ENCODE data around the gene CENPP.
A peak's percentile ranks its signal among the peaks of the same experiment; 100 is the strongest.

Gene CENPP

DNA sequence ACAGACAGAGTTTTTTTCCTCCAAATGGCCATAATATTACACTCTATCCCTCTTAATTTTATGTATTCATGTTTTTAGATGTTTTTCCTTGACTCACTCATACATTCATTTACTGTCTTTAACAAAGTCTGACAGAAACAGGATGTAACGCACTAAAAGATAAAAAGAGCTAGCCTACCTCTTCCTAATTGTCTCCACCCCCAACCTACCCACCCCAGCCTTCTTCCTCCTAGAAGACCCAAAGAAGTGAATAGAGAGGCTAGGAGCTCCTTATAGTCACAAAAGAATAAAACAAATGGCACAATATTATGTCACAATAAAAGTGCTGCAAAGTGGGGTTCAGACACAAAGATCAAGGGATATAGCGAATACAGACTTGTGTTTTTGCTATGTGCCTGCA is 1.3 kb upstream of the CENPP start:
- Histone ChIP-seq H3K4me2 (ENCODE audit: low read length) (peak overlapping the region; percentile 93), H3K4me1 (ENCODE audit: control insufficient read depth, insufficient read depth, low read length) (peaks cover 13% of the 10 kb centered on the region), H3K27me3 (ENCODE audit: control insufficient read depth, insufficient read depth, low read length) (no peaks in the 10 kb centered on the region), H3K4me3 (ENCODE audit: low read length) (peak overlapping the region; percentile 96), H3K9ac (ENCODE audit: low read depth, low read length) (peak overlapping the region; percentile 98), H3K36me3 (ENCODE audit: insufficient read depth, low read length) (peaks cover 33% of the 10 kb centered on the region), H3K9me3 (replicated peaks; ENCODE audit: low read length) (no peaks in the 10 kb centered on the region)

DNA sequence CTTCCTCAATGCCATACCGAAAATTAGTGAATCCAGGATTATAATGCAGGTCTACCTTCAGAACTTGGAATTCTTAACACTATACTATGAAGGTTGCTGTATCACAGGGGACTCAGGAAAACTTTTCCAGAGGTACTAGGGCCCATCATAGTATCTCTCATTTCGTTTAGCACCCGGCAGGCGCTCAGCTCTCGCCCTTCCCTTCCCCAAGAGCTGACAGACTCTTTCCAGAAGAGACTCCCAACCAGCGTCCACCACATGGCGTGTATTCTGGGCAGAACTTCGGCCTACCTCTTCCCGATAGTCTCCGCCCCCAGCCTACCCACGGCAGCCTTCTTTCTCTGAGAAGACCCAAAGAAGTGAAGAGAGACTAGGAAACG is 874 bp upstream of the CENPP start:
- H3K9ac ChIP-seq (ENCODE audit: low read depth, low read length), result peak overlapping the region; percentile 98

DNA sequence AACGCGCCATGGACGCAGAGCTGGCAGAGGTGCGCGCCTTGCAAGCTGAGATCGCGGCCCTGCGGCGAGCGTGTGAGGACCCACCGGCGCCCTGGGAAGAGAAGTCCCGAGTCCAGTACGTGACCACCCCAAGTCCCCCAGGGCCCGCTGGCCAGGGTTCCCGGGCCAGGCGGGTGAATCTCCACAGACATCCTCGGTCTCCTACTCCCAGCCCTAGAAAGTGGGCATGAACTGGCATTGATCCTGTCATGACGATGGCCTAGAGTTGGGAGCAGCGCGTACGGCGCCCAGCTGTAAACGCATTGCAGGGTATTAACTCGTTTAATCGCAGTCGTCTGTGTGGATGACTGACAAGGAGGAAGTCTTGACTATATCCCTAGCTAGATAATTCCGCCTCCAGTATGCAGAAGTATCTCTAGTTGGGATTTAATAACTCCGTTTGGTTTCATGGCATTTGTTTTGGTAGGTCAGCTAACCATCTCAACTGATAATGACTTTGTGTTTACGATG is 293 bp downstream of the CENPP start:
- peak overlapping the region; percentile 98 for H3K9ac ChIP-seq (ENCODE audit: low read depth, low read length)
- peaks cover 13% of the 10 kb centered on the region for H3K4me1 ChIP-seq (ENCODE audit: control insufficient read depth, insufficient read depth, low read length)
- no peaks in the 10 kb centered on the region for H3K9me3 ChIP-seq (replicated peaks; ENCODE audit: low read length)
- peak overlapping the region; percentile 96 for H3K4me3 ChIP-seq (ENCODE audit: low read length)
- H3K27me3 ChIP-seq (ENCODE audit: control insufficient read depth, insufficient read depth, low read length), result no peaks in the 10 kb centered on the region
- H3K4me2 ChIP-seq (ENCODE audit: low read length), result peak overlapping the region; percentile 93
- peaks cover 21% of the 10 kb centered on the region for H3K36me3 ChIP-seq (ENCODE audit: insufficient read depth, low read length)

More for the DNA sequence above, 874 bp upstream of the CENPP start:
- Histone ChIP-seq H3K36me3 (ENCODE audit: insufficient read depth, low read length) (peaks cover 29% of the 10 kb centered on the region), H3K4me1 (ENCODE audit: control insufficient read depth, insufficient read depth, low read length) (peaks cover 13% of the 10 kb centered on the region), H3K4me2 (ENCODE audit: low read length) (peak overlapping the region; percentile 93), H3K27me3 (ENCODE audit: control insufficient read depth, insufficient read depth, low read length) (no peaks in the 10 kb centered on the region), H3K9me3 (replicated peaks; ENCODE audit: low read length) (no peaks in the 10 kb centered on the region), H3K4me3 (ENCODE audit: low read length) (peak overlapping the region; percentile 96)

DNA sequence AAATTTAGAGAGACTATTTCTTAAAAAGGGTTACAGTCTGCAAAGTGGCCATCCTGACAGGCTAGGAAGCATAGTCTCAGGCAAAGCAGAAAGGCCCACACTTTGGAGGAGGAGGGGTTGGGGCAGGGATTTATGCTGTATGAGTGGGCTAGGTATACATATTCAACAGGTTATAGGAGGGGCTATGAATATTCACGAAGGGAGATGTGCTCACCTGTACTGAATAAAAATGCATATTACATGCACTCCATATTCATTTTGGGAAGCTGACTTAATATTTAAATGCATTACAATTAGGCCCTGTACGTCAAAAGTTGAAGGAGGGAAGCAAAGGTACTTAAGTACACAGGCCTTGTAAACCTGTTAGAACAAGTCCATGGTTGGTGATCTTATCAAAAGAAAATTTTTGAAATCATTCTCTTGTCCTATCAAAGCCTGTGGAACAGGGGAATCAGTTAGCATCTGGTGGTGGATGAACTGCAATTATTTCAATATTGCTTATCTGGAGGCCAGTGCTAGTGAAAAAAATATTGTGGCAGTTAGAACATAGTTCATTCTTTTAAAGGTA is 1.6 kb downstream of the CENPP start:
- Histone ChIP-seq H3K4me3 (ENCODE audit: low read length) (no peak overlapping the region), H3K36me3 (ENCODE audit: insufficient read depth, low read length) (peaks cover 9% of the 10 kb centered on the region), H3K9me3 (replicated peaks; ENCODE audit: low read length) (no peaks in the 10 kb centered on the region), H3K27me3 (ENCODE audit: control insufficient read depth, insufficient read depth, low read length) (no peaks in the 10 kb centered on the region), H3K4me2 (ENCODE audit: low read length) (no peak overlapping the region), H3K4me1 (ENCODE audit: control insufficient read depth, insufficient read depth, low read length) (peaks cover 13% of the 10 kb centered on the region), H3K9ac (ENCODE audit: low read depth, low read length) (no peak overlapping the region)

DNA sequence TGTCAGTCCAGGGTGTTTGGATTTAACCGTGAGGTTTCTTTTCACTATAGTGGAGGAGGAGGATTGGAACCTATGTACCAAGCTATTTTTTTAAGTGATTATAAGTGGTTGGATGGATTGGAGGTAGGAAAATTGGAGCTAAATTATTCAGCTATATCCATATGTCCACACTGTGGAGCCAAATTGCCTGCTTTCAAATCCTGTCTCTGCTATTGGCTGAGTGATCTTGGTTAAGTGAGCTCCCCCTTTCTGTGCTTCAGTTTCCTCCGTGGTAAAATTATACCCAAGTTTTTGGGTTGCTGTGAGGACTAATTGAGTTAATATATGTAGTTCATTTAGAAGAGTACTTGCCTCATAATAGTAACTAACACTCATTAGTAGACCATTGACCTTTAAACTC is 2.5 kb downstream of the CENPP start:
- Histone ChIP-seq H3K4me3 (ENCODE audit: low read length) (no peak overlapping the region), H3K36me3 (ENCODE audit: insufficient read depth, low read length) (peaks cover under 1% of the 10 kb centered on the region), H3K9me3 (replicated peaks; ENCODE audit: low read length) (no peaks in the 10 kb centered on the region), H3K9ac (ENCODE audit: low read depth, low read length) (no peak overlapping the region), H3K4me2 (ENCODE audit: low read length) (no peak overlapping the region), H3K27me3 (ENCODE audit: control insufficient read depth, insufficient read depth, low read length) (no peaks in the 10 kb centered on the region), H3K4me1 (ENCODE audit: control insufficient read depth, insufficient read depth, low read length) (peaks cover 16% of the 10 kb centered on the region)

DNA sequence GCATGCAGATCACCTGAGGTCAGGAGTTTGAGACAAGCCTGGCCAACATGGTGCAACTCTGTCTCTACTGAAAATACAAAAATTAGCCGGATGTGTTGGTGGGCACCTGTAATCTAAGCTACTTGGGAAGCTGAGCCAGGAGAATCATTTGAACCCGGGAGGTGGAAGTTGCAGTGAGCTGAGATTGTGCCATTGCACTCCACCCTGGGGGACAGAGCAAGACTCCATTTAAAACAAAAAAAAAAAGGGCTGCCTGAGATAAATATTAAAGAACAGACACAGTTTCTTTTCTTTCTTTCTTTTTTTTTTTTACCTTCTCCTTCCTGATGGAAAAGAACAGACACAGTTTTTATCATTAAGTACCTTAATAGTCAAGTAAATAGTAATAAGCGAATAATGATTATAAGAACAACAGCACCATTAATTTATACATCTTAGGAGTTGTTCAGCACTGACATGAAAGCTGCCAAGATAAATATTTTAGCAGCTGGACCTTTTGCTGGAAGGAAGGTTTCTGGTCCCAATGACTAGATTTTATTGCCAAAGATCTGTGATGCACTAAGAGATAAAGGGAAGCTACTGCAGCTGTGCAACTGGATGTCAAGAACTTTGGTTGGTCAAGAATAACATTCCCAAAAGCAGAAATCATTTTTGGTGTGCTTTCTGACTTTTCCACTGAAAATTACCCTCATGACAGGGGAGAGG is 7.0 kb downstream of the CENPP start:
- no peak overlapping the region for H3K4me2 ChIP-seq (ENCODE audit: low read length)
- H3K36me3 ChIP-seq (ENCODE audit: insufficient read depth, low read length), result no peaks in the 10 kb centered on the region
- H3K4me3 ChIP-seq (ENCODE audit: low read length), result no peak overlapping the region
- H3K9ac ChIP-seq (ENCODE audit: low read depth, low read length), result no peak overlapping the region
- no peaks in the 10 kb centered on the region for H3K27me3 ChIP-seq (ENCODE audit: control insufficient read depth, insufficient read depth, low read length)
- no peaks in the 10 kb centered on the region for H3K9me3 ChIP-seq (replicated peaks; ENCODE audit: low read length)
- H3K4me1 ChIP-seq (ENCODE audit: control insufficient read depth, insufficient read depth, low read length), result peaks cover 3% of the 10 kb centered on the region

DNA sequence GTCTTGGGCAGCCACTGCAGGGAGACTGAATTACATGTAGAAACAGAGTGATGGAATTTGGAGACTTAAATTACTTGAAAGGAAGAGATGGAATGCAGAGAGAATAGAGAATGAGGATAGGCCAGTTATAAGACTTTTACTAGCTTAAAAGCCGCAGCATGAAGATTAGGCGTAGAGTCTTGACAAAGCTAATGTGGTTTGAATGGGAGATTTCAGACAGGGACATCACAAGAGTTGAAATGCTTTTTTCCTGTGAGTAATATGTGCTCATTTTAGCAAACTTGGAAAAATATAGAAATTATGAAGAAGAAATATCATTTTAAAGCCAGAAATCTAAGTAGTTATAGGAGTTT is 7.5 kb downstream of the CENPP start:
- no peak overlapping the region for H3K4me3 ChIP-seq (ENCODE audit: low read length)
- H3K4me2 ChIP-seq (ENCODE audit: low read length), result no peak overlapping the region
- H3K9ac ChIP-seq (ENCODE audit: low read depth, low read length), result no peak overlapping the region
- H3K4me1 ChIP-seq (ENCODE audit: control insufficient read depth, insufficient read depth, low read length), result peaks cover 3% of the 10 kb centered on the region
- no peaks in the 10 kb centered on the region for H3K9me3 ChIP-seq (replicated peaks; ENCODE audit: low read length)
- no peaks in the 10 kb centered on the region for H3K27me3 ChIP-seq (ENCODE audit: control insufficient read depth, insufficient read depth, low read length)
- no peaks in the 10 kb centered on the region for H3K36me3 ChIP-seq (ENCODE audit: insufficient read depth, low read length)

DNA sequence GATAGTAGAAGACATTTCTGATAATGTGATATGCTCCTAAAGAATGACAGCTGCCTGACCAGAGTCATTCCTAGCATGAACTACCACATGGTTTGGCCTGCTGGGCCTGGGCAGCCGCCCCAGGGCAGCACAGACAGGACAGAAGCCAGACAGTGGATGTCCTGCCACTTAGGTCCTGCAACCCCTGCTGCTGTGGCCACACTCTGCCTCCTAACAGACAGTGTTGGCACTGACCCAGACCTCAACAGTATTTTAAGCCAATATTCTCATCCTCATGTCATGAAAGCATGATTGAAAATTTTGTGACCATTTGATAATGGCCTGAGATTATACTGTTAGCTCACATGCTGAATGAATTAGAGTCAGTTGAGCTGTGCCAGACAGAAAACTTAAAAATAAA is 15.8 kb downstream of the CENPP start:
- H3K4me2 ChIP-seq (ENCODE audit: low read length), result no peak overlapping the region
- H3K4me1 ChIP-seq (ENCODE audit: control insufficient read depth, insufficient read depth, low read length), result peaks cover 6% of the 10 kb centered on the region
- H3K27me3 ChIP-seq (ENCODE audit: control insufficient read depth, insufficient read depth, low read length), result no peaks in the 10 kb centered on the region
- H3K9me3 ChIP-seq (replicated peaks; ENCODE audit: low read length), result no peaks in the 10 kb centered on the region
- no peak overlapping the region for H3K9ac ChIP-seq (ENCODE audit: low read depth, low read length)
- H3K36me3 ChIP-seq (ENCODE audit: insufficient read depth, low read length), result no peaks in the 10 kb centered on the region
- no peak overlapping the region for H3K4me3 ChIP-seq (ENCODE audit: low read length)

DNA sequence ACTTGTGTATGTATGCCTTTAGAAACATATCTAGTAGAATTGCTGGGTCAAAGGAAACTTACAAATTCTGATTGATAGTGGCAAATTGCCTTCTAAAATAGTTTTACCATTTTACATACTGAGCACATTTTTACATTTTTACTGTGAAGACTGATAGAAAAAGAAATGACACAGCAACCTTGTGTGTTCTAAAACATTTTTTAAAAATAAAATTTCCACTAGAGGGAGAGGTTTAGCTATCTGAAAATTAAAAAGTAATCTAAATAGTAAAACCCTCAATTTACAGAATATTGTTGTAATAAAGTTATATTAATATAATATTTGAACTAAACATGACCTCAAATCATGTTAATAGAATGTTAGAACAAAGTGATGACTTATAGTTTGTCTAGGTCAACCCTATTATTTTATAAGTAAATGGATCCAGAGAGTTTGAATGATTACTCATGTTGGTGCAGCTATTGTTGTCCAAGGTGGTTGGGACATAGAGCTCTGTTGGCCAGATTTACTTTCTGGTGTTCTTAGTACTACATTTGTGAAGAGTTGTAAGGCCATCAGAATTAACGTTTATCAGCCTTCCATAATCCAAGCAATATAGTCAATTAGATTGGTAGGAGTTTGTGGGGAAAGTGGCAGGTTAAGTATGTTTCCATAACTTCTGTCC is 17.2 kb downstream of the CENPP start:
- H3K4me1 ChIP-seq (ENCODE audit: control insufficient read depth, insufficient read depth, low read length), result peaks cover 6% of the 10 kb centered on the region
- no peak overlapping the region for H3K4me3 ChIP-seq (ENCODE audit: low read length)
- no peak overlapping the region for H3K9ac ChIP-seq (ENCODE audit: low read depth, low read length)
- H3K9me3 ChIP-seq (replicated peaks; ENCODE audit: low read length), result no peaks in the 10 kb centered on the region
- no peak overlapping the region for H3K4me2 ChIP-seq (ENCODE audit: low read length)
- no peaks in the 10 kb centered on the region for H3K36me3 ChIP-seq (ENCODE audit: insufficient read depth, low read length)
- no peaks in the 10 kb centered on the region for H3K27me3 ChIP-seq (ENCODE audit: control insufficient read depth, insufficient read depth, low read length)

DNA sequence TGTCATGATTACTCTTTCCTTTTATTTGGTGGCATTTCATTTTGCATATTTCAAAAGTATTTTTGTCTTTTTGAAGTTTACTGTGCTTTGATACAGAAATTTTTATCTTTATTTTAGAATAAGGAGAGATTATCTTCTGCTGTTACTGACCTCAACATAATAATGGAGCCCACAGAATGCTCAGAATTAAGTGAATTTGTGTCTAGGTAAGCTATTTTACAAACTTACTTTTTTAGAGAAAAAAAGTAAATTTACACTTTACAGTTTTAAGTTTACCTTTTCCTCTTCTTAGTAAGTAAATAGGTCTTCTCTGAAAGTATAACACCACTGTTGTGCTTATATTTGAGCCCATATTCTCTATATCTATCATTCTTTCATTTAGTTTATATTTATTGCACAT is 19.8 kb downstream of the CENPP start:
- no peak overlapping the region for H3K4me3 ChIP-seq (ENCODE audit: low read length)
- H3K27me3 ChIP-seq (ENCODE audit: control insufficient read depth, insufficient read depth, low read length), result no peaks in the 10 kb centered on the region
- no peaks in the 10 kb centered on the region for H3K36me3 ChIP-seq (ENCODE audit: insufficient read depth, low read length)
- H3K4me2 ChIP-seq (ENCODE audit: low read length), result no peak overlapping the region
- H3K9ac ChIP-seq (ENCODE audit: low read depth, low read length), result no peak overlapping the region
- no peaks in the 10 kb centered on the region for H3K9me3 ChIP-seq (replicated peaks; ENCODE audit: low read length)
- peaks cover 16% of the 10 kb centered on the region for H3K4me1 ChIP-seq (ENCODE audit: control insufficient read depth, insufficient read depth, low read length)

DNA sequence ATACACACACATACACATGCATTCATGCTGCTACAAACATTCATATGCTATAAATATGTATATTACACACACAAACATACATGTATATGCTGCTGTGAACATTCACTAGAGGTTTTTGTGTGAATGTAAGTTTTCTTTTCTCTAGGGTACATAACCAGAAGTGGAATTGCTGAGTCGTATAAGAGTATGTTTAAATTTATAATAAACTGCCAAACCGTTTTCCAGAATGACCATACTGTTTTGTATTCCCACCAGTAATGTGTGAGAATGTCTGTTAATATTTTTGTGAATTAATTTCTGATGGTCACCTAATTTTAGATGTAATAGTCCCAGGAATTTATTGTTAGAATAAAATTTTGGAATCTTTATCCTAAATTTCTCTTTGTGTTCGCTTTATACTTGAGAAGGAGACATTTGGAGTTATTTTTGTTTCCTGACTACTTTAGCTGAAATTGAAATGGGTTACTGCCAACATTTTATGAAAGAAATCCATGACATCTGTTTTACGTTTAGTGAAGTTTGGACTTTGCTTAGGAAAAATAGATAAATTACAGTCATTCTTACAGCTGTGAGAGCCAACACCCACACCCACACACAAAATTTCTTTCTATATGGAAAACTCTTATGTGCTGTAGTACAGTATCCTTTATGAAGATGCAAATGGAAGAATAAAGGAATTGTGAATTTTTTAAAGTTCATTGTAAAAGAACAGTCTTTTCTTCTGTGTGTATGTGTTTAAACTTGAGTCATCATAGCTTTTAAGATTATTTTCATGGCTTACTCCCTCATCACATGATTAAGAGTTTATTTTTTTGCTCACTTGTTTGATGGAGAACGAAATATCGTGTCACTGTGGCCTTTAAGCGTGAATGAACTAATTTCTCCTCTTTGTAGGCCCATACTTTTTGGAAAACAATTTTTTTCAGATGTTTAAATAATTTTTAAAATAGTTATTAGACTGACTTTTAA is 24.3 kb downstream of the CENPP start:
- Histone ChIP-seq H3K9ac (ENCODE audit: low read depth, low read length) (peak overlapping the region; percentile 21), H3K27me3 (ENCODE audit: control insufficient read depth, insufficient read depth, low read length) (no peaks in the 10 kb centered on the region), H3K36me3 (ENCODE audit: insufficient read depth, low read length) (no peaks in the 10 kb centered on the region), H3K9me3 (replicated peaks; ENCODE audit: low read length) (no peaks in the 10 kb centered on the region), H3K4me1 (ENCODE audit: control insufficient read depth, insufficient read depth, low read length) (peaks cover 14% of the 10 kb centered on the region), H3K4me2 (ENCODE audit: low read length) (peak overlapping the region; percentile 55), H3K4me3 (ENCODE audit: low read length) (no peak overlapping the region)
